AG04450 (cell line): ENCODE data around the gene RASL11B. TPM values are rescaled to one million over a fixed set of nuclear protein-coding genes. Genes with fewer than 3 reads are reported as not detected.
A peak's percentile ranks its signal among the peaks of the same experiment; 100 is the strongest.

ENCODE experiments used
- CTCF ChIA-PET: fragments of 300-600, 350-600 bp; formaldehyde crosslinking; extraction: SDS; loops from one replicate; lab custom pipeline; 2022; ENCODE audit warnings: antibody characterized with exemption, inconsistent platforms; lab: Charles Lee
- POLR2A ChIA-PET: fragments of 350-600 bp; formaldehyde crosslinking; extraction: SDS; loops from one replicate; lab custom pipeline; 2021; ENCODE audit warnings: antibody characterized with exemption, inconsistent platforms; lab: Yijun Ruan, JAX
- DNase-seq: peaks from one replicate; pipeline ENCODE4 v3.0.0-alpha.2; 2011; ENCODE audit warnings: low read depth, low spot score
- H3K27ac ChIP-seq: one replicate; pipeline ENCODE4 v1.5.1; 2012; ENCODE audit warnings: low read depth, low read length, control low read depth
- H3K27me3 ChIP-seq: one replicate; pipeline ENCODE4 v1.6.0; 2012; ENCODE audit warnings: low read length; ENCODE audit not compliant: control insufficient read depth, insufficient read depth
- H3K4me3 ChIP-seq: 2 replicates; pipeline ENCODE4 v1.5.1; 2011; ENCODE audit warnings: mild to moderate bottlenecking, low read depth, low read length, control low read depth
- H3K9me3 ChIP-seq: 2 replicates; pipeline ENCODE4 v1.5.1; 2012; ENCODE audit warnings: low read length; ENCODE audit not compliant: control insufficient read depth, insufficient read depth
- polyA plus RNA-seq: library from polyadenylated mRNA; depleted of rRNA; stranded (reverse); fragments of >200 nt; gene quantifications from 2 replicates; pipeline ENCODE4 v1.2.3, GENCODE V29; 2011
- TF ChIP-seq, protein P1 (sequence below): IDR thresholded peaks from 2 replicates; pipeline ENCODE4 v1.5.1; 2011; ENCODE audit warnings: low read depth, low read length, control low read depth, inconsistent platforms

Gene RASL11B
- polyA plus RNA-seq, 1 experiment, result 4.3 TPM

DNA sequence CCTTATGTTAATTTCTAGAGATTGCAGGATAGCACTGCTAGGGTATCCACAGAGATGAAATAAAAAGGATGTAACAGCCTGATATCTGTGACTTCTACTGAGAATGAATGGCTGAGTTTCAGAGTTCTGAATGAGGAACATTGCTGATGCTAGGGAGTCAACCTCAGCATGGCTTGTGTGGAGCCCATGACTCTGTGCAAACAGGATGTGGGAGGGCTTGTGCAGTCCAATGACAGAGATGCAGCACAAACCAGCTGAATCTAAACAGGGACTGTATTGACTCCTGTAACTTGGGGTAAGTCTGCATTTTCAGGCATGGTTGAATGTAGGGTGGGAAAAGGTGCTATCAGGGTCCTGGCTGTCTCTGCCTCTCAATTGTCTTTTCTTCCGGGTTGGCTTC is 5.3 kb upstream of the RASL11B start:
- peaks cover 21% of the 10 kb centered on the region for H3K27me3 ChIP-seq
- DNase-seq, result no peak
- ChIA-PET POLR2A (no interaction called here), CTCF (no interaction called here)
- TF ChIP-seq, protein P1, sequence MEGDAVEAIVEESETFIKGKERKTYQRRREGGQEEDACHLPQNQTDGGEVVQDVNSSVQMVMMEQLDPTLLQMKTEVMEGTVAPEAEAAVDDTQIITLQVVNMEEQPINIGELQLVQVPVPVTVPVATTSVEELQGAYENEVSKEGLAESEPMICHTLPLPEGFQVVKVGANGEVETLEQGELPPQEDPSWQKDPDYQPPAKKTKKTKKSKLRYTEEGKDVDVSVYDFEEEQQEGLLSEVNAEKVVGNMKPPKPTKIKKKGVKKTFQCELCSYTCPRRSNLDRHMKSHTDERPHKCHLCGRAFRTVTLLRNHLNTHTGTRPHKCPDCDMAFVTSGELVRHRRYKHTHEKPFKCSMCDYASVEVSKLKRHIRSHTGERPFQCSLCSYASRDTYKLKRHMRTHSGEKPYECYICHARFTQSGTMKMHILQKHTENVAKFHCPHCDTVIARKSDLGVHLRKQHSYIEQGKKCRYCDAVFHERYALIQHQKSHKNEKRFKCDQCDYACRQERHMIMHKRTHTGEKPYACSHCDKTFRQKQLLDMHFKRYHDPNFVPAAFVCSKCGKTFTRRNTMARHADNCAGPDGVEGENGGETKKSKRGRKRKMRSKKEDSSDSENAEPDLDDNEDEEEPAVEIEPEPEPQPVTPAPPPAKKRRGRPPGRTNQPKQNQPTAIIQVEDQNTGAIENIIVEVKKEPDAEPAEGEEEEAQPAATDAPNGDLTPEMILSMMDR, result no peak
- H3K9me3 ChIP-seq, result peaks cover 7% of the 10 kb centered on the region; the same call in 1 of the 2 replicates
- no peak overlapping the region for H3K4me3 ChIP-seq
- H3K27ac ChIP-seq, result no peak overlapping the region

DNA sequence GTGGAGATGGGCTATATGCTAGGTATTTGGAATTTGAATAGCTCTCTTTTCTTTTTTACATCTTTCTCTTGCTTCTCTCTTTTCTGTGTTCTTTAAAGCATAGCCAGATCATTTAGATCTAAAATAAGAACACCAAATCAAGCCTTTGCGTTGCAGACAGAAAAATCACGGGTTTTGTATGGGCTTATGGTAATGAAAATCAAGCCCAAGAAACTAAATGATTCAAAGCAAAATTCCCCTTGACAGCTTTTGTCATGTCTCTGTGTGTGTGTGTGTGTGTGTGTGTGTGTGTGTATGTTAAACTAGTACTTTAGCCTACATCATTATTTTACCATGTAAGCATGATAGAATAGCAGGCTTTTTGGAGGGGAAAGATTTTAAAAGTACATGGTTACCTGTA is 1.8 kb upstream of the RASL11B start:
- POLR2A ChIA-PET, result no interaction called here
- peaks cover 7% of the 10 kb centered on the region; the same call in 1 of the 2 replicates for H3K9me3 ChIP-seq
- TF ChIP-seq, protein P1, result no peak
- CTCF ChIA-PET, result interaction anchor here (1.6 kb wide), 1 partner anchor 122 kb away, joined by 5 read pairs; no protein-coding TSS in a partner anchor
- H3K4me3 ChIP-seq, result no peak overlapping the region
- DNase-seq, result no peak
- peaks cover 28% of the 10 kb centered on the region for H3K27me3 ChIP-seq
- no peak overlapping the region for H3K27ac ChIP-seq

DNA sequence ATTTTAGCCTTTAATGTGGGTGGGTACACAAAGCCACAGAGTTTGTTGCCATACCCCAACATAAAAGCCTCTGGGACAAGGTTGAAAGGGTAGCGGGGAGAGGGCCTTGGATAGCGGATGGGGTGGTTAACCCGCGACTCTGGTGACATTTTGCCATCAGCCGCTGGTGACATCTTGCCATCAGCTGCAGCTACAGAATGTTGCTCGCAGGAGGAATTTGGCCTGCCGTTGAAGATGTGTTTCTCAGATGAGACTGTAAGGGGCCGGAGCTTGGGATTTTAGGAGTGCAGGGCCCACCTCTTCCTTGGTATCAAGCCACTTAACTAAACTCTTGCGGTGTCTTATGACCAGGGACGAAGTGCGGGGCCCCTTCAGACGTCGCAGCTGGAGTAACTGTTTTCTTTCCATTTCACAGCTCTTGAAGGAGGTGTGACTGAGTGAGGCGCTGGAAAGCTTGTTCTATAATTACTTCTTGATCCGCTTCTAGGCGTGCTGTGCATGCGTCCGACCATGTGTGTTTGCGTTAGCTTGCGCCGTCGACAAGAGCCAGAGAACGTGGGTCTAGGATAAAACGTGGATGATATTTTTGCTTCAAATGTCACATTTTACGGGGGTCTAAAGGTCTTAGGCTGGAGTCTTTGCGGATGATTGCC is 820 bp upstream of the RASL11B start:
- Histone ChIP-seq H3K27me3 (peaks cover 31% of the 10 kb centered on the region), H3K4me3 (peak overlapping the region; percentile 75), H3K9me3 (peaks cover 7% of the 10 kb centered on the region; the same call in 1 of the 2 replicates), H3K27ac (no peak overlapping the region)
- POLR2A ChIA-PET, result interaction anchor here (1.0 kb wide), 1 partner anchor 36 kb away, joined by 4 read pairs; no protein-coding TSS in a partner anchor
- no peak for DNase-seq
- TF ChIP-seq, protein P1, result no peak
- CTCF ChIA-PET, result interaction anchor here (0.6 to 1.6 kb wide), 3 partner anchors 121 to 631 kb away, joined by 3 to 5 read pairs (median 3); no protein-coding TSS in a partner anchor

DNA sequence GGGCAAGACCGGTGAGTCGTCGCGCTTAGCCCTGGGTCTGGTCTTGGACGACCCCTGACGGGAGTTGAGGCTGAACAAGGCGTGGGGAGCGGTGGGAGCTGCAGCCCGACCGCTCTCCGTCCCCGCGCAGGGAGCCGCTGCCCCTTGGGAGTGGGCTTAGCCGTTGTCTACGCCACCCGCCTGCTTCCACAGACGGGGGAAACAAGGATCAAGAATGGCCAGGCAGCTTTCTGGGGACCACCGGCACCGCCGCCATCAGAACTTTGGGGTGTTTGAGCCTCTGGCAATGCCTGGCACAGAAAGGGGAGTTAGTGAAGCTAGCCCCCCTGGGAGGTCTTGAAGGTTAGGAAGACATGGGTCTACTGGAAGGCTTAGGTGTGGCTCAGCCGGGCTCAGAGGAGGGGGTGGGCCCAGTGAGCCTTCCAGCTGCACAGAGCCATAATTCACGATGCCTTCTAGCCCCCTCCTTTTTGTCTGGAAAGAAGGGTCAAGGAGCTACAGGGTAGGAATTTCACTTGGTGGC is 583 bp downstream of the RASL11B start:
- H3K27ac ChIP-seq, result no peak overlapping the region
- ChIA-PET POLR2A (interaction anchor here (1.4 kb wide), 2 partner anchors 38 to 140 kb away, joined by 5 to 7 read pairs; no protein-coding TSS in a partner anchor), CTCF (interaction anchor here (3.0 to 3.2 kb wide), 2 partner anchors 120 to 317 kb away, joined by 15 to 17 read pairs; no protein-coding TSS in a partner anchor)
- H3K9me3 ChIP-seq, result peaks cover 5% of the 10 kb centered on the region; the same call in 1 of the 2 replicates
- TF ChIP-seq, protein P1, result no peak
- H3K27me3 ChIP-seq, result peaks cover 29% of the 10 kb centered on the region
- no peak for DNase-seq
- H3K4me3 ChIP-seq, result peak overlapping the region; percentile 75

DNA sequence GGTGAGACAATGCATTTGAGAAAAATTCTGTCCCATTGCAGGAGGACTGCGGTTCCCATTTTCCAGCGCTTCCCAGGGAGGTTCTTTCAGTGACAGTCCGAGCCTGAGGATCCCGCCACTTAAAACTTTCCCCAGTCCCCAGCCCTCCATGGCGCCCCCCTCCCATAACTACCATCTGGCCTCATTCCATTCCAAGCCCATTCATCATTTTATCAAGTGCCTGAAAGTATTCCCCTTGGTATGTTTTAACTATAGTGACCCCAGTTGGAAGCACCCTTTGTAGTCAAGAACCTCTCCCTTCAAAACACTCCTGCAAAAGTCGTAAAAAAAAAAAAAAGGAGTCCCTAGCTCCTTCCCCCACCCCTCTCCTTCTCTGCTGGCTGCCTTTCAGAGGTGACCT is 1.2 kb downstream of the RASL11B start:
- ChIA-PET CTCF (interaction anchor here (0.6 to 3.2 kb wide), 3 partner anchors 79 to 318 kb away, joined by 3 to 17 read pairs (median 15); no protein-coding TSS in a partner anchor), POLR2A (interaction anchor here (0.6 to 1.4 kb wide), 3 partner anchors 11 to 141 kb away, joined by 5 to 7 read pairs (median 5); no protein-coding TSS in a partner anchor)
- peaks cover 4% of the 10 kb centered on the region; the same call in 1 of the 2 replicates for H3K9me3 ChIP-seq
- H3K27ac ChIP-seq, result no peak overlapping the region
- H3K27me3 ChIP-seq, result peaks cover 26% of the 10 kb centered on the region
- TF ChIP-seq, protein P1, result no peak
- no peak for DNase-seq
- peak overlapping the region; percentile 75 for H3K4me3 ChIP-seq
